Parathyroid adenoma (tissue), 2 donors: ENCODE data around the gene IL4.

Experiments
- H2AFZ ChIP-seq: fragments of 300-600 bp; sonication (generic); one replicate; pipeline ENCODE4 v1.7.0; 2017; ENCODE audit warnings: antibody characterized with exemption, mild to moderate bottlenecking
- H3K27ac ChIP-seq: fragments of 300-600 bp; sonication (generic); one replicate; pipeline ENCODE4 v1.7.0; 2017
- H3K27me3 ChIP-seq: fragments of 300-600 bp; sonication (generic); one replicate; pipeline ENCODE4 v1.7.0; 2017; ENCODE audit warnings: low read length; ENCODE audit not compliant: control insufficient read depth, insufficient read depth
- H3K36me3 ChIP-seq: fragments of 300-600 bp; sonication (generic); one replicate; pipeline ENCODE4 v1.7.0; 2017; ENCODE audit warnings: low read length; ENCODE audit not compliant: control insufficient read depth, insufficient read depth
- H3K4me1 ChIP-seq: fragments of 300-600 bp; sonication (generic); one replicate; pipeline ENCODE4 v1.7.0; 2017; ENCODE audit warnings: control low read depth
- H3K4me2 ChIP-seq: fragments of 300-600 bp; sonication (generic); one replicate; pipeline ENCODE4 v1.7.0; 2017; ENCODE audit warnings: low read length
- H3K4me3 ChIP-seq: fragments of 300-600 bp; sonication (generic); one replicate; pipeline ENCODE4 v1.7.0; 2017; ENCODE audit warnings: low read depth, low read length
- H3K79me2 ChIP-seq: fragments of 300-600 bp; sonication (generic); one replicate; pipeline ENCODE4 v1.7.0; 2017; ENCODE audit warnings: control low read depth
- H3K9ac ChIP-seq: fragments of 300-600 bp; sonication (generic); one replicate; pipeline ENCODE4 v1.7.0; 2017; ENCODE audit warnings: mild to moderate bottlenecking
- H3K9me3 ChIP-seq: fragments of 300-600 bp; sonication (generic); one replicate; pipeline ENCODE4 v1.7.0; 2017; ENCODE audit warnings: low read length; ENCODE audit not compliant: control insufficient read depth
- TF ChIP-seq, protein P1 (sequence below): fragments of 300-600 bp; sonication (generic); IDR thresholded peaks from one replicate; pipeline ENCODE4 v1.7.0; 2017; ENCODE audit warnings: antibody characterized with exemption, mild to moderate bottlenecking
- donor health status: primary hyperparathyroidism.

Gene IL4

DNA sequence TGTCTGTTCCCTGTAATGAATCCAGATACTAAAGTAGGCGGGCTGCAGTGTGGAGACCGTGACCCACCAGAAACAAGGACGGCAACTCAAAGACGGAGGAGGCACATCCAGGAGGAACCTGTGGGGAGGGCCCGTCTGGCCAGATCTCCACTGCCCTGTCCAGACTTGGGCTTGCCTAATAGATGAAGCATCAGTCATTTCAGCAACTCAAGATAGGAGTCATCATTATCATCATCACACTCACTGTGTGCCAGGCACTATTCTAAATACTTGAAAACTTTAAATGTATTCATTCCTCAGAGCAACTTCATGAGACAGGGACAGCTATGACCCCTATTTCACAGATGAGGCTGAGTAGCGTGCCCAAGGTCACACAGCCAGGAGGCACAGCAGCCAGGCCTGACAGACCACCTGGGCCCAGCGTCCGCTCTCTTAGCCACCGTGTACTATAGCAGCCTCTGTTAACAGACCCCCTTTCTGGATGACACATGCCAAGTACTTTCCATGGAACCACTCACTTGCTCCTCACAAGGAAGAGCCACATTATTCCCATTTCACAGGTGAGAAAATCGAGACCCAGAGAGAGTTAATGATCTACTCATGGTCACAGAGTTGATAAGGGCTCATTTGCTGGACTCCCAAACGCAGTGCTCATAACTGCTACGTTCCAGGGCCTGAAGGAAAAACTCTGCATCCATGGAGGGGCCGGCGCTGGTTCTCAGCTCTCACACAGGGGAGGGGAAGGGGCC is 4.9 kb upstream of the IL4 start:
- H3K27me3 ChIP-seq: no peaks in the 10 kb centered on the region
- H3K4me3 ChIP-seq: no peak overlapping the region
- no peak overlapping the region for H2AFZ ChIP-seq
- no peaks in the 10 kb centered on the region for H3K79me2 ChIP-seq
- H3K36me3 ChIP-seq: no peaks in the 10 kb centered on the region
- no peak overlapping the region for H3K9ac ChIP-seq
- H3K9me3 ChIP-seq: no peaks in the 10 kb centered on the region
- TF ChIP-seq, protein P1, sequence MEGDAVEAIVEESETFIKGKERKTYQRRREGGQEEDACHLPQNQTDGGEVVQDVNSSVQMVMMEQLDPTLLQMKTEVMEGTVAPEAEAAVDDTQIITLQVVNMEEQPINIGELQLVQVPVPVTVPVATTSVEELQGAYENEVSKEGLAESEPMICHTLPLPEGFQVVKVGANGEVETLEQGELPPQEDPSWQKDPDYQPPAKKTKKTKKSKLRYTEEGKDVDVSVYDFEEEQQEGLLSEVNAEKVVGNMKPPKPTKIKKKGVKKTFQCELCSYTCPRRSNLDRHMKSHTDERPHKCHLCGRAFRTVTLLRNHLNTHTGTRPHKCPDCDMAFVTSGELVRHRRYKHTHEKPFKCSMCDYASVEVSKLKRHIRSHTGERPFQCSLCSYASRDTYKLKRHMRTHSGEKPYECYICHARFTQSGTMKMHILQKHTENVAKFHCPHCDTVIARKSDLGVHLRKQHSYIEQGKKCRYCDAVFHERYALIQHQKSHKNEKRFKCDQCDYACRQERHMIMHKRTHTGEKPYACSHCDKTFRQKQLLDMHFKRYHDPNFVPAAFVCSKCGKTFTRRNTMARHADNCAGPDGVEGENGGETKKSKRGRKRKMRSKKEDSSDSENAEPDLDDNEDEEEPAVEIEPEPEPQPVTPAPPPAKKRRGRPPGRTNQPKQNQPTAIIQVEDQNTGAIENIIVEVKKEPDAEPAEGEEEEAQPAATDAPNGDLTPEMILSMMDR: no peak
- no peaks in the 10 kb centered on the region for H3K4me1 ChIP-seq
- no peak overlapping the region for H3K27ac ChIP-seq
- H3K4me2 ChIP-seq: no peak overlapping the region

DNA sequence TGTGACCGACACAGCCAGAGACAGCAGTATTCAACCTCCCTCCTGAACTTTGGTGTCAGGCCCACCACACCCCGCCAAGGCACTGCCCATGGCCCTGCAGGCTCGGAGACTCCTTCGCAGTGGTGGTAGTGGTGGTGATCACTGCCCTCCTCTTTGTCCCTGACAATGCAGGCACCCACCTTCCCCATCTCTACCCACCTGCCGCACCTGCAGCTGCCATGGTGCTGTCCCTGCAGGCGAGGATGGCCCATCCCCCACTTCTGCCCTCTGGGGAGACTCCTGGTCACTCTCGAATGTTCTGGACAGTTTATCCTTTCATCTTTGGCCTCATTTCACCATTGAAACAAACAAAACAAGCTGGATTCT is 4.4 kb upstream of the IL4 start:
- Histone ChIP-seq H3K4me2 (no peak overlapping the region), H3K4me1 (no peaks in the 10 kb centered on the region), H3K36me3 (no peaks in the 10 kb centered on the region), H3K27ac (no peak overlapping the region), H3K27me3 (no peaks in the 10 kb centered on the region), H3K9ac (no peak overlapping the region), H3K79me2 (no peaks in the 10 kb centered on the region), H3K9me3 (no peaks in the 10 kb centered on the region), H3K4me3 (no peak overlapping the region), H2AFZ (no peak overlapping the region)
- TF ChIP-seq, protein P1: no peak

DNA sequence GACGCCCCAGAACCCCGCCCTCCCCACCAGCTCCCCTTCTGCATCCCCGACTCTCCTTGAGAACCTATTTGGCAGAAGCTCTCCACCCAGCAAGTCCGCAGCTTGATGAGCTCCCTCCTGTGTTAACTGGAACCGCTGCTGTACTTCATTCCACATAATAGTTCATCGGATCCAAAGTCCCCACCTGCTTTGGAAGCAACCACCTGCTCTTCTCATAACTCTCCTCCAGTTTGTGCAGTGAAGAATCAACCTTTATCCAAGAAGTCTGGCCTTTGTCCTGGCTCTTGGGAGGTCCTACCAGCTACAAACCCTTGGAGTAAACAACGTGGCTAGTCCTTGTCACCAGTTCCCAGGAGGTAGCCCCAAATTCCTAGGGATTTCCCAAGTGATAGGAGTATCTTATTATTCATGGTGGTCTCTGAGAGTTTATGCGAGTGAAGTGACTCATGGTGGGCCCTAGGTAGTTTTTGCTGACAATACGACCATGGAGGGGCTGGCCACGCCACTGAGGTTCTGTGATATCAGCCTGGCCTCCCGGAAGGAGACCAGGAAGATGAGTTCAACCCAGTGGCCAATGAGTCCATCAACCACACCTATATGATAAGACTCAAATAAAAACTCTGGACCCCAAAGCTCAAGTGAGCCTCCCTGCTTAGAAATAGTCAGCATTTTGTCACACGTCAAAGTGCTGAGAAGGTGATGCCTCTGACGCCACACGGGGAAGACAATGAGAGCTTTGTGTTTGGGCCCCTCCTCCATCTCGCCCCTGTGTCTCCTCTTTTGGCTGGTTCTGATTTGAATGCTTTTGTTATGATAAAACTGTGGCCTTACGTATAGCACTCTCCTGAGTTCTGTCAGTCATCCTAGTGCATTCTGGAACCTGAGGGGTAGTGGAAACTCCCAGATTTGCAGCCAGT is 3.6 kb upstream of the IL4 start:
- no peaks in the 10 kb centered on the region for H3K9me3 ChIP-seq
- no peaks in the 10 kb centered on the region for H3K36me3 ChIP-seq
- H3K4me2 ChIP-seq: no peak overlapping the region
- H3K79me2 ChIP-seq: no peaks in the 10 kb centered on the region
- TF ChIP-seq, protein P1: no peak
- no peak overlapping the region for H2AFZ ChIP-seq
- H3K4me3 ChIP-seq: no peak overlapping the region
- no peak overlapping the region for H3K27ac ChIP-seq
- no peaks in the 10 kb centered on the region for H3K27me3 ChIP-seq
- no peaks in the 10 kb centered on the region for H3K4me1 ChIP-seq
- no peak overlapping the region for H3K9ac ChIP-seq

DNA sequence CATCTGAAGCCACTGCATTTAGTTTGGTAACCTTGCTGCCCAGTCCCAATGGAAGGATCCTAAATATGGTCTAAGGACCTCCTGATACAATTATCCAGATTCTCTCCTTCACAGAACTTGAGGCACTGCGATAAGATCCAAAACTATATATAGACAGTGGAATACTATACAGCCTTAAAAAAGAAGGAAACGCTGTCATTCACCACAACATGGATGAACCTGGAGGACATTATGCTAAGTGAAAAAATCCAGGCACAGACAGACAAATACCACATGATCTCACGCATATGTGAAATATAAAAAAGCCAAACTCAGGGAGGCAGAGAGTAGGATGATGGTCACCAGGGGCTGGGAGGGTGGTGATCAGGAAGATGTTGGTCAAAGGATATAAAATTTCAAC is 2.8 kb upstream of the IL4 start:
- Histone ChIP-seq H3K27me3 (no peaks in the 10 kb centered on the region), H3K4me1 (no peaks in the 10 kb centered on the region), H3K36me3 (no peaks in the 10 kb centered on the region), H3K79me2 (no peaks in the 10 kb centered on the region), H2AFZ (no peak overlapping the region), H3K4me3 (no peak overlapping the region), H3K27ac (no peak overlapping the region), H3K9ac (no peak overlapping the region), H3K4me2 (no peak overlapping the region), H3K9me3 (no peaks in the 10 kb centered on the region)
- TF ChIP-seq, protein P1: no peak
